Suprapubic skin (tissue), 4 donors: ENCODE measurements around the gene KLHL29.

Source experiments
- EP300 ChIP-seq: sonication (generic); formaldehyde crosslinking; IDR thresholded peaks from one replicate; pipeline ENCODE4 v1.6.1; 2017; ENCODE audit warnings: antibody characterized with exemption
- POLR2A ChIP-seq, 2 donors: fragments of 450-650 bp; IDR thresholded peaks; one replicate each; pipeline ENCODE4 v1.6.1; 2017; ENCODE audit warnings: antibody characterized with exemption in 2 of 2, mild to moderate bottlenecking in 2 of 2, moderate library complexity in 2 of 2
- POLR2AphosphoS5 ChIP-seq, 3 donors: sonication (generic); formaldehyde crosslinking; IDR thresholded peaks; one replicate each; pipeline ENCODE4 v1.6.1; 2017; ENCODE audit warnings: antibody characterized with exemption in 3 of 3
- TF ChIP-seq, protein P1 (sequence below), 2 donors: fragments of 200-600 bp in 1 of 2; fragments of 450-650 bp in 1 of 2; sonication (generic) in 1 of 2; IDR thresholded peaks; one replicate each; pipeline ENCODE4 v1.5.1; 2016 to 2019; ENCODE audit warnings: antibody characterized with exemption in 2 of 2, mild to moderate bottlenecking in 1 of 2, moderate library complexity in 1 of 2

GRCh38 chr2:23692851-23693605 lies 308.0 kb downstream of the KLHL29 start:
- TF ChIP-seq, protein P1, sequence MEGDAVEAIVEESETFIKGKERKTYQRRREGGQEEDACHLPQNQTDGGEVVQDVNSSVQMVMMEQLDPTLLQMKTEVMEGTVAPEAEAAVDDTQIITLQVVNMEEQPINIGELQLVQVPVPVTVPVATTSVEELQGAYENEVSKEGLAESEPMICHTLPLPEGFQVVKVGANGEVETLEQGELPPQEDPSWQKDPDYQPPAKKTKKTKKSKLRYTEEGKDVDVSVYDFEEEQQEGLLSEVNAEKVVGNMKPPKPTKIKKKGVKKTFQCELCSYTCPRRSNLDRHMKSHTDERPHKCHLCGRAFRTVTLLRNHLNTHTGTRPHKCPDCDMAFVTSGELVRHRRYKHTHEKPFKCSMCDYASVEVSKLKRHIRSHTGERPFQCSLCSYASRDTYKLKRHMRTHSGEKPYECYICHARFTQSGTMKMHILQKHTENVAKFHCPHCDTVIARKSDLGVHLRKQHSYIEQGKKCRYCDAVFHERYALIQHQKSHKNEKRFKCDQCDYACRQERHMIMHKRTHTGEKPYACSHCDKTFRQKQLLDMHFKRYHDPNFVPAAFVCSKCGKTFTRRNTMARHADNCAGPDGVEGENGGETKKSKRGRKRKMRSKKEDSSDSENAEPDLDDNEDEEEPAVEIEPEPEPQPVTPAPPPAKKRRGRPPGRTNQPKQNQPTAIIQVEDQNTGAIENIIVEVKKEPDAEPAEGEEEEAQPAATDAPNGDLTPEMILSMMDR (IDR thresholded peaks at IDR 0.05): no peak
- TF ChIP-seq POLR2AphosphoS5 (IDR thresholded peaks at IDR 0.05) (no peak), POLR2A (IDR thresholded peaks at IDR 0.05) (no peak), EP300 (no peak)
